WTC11 (cell line): Measurements from ENCODE around the gene HES6. TPM values are rescaled to one million over a fixed set of nuclear protein-coding genes. Genes with fewer than 3 reads are reported as not detected.

Experiments used
- ATAC-seq: fragments of 200-7000 bp; cut with Tn5 transposase; 2 replicates; pipeline ENCODE4 v1.10.0; 2021; ENCODE audit warnings: mild to moderate bottlenecking, moderate library complexity
- CTCF ChIA-PET: fragments of 300-600 bp; sonication (Branson Sonifier 250); formaldehyde crosslinking; loops from one replicate; lab custom pipeline; 2021; ENCODE audit warnings: antibody characterized with exemption; lab: Charles Lee
- POLR2A ChIA-PET: fragments of 350-600 bp; sonication (Branson Sonifier 250); formaldehyde crosslinking; loops from one replicate; lab custom pipeline; 2021; ENCODE audit warnings: antibody characterized with exemption; lab: Charles Lee
- DNase-seq: peaks from one replicate; pipeline ENCODE4 v3.0.0; 2021; ENCODE audit warnings: low spot score
- H3K27ac Mint-ChIP-seq: 2 replicates; pipeline ENCODE4 v1.8.0; 2021; ENCODE audit warnings: mixed read lengths
- H3K27me3 Mint-ChIP-seq: 2 replicates; pipeline ENCODE4 v1.8.0; 2021; ENCODE audit warnings: low read depth, mild to moderate bottlenecking, moderate library complexity, mixed read lengths
- H3K36me3 Mint-ChIP-seq: 2 replicates; pipeline ENCODE4 v1.8.0; 2021; ENCODE audit warnings: mixed read lengths
- H3K4me1 Mint-ChIP-seq: 2 replicates; pipeline ENCODE4 v1.8.0; 2022; ENCODE audit warnings: mixed read lengths
- H3K4me3 Mint-ChIP-seq: 2 replicates; pipeline ENCODE4 v1.8.0; 2021; ENCODE audit warnings: mild to moderate bottlenecking, moderate library complexity, mixed read lengths
- H3K9me3 Mint-ChIP-seq: 2 replicates; pipeline ENCODE4 v1.8.0; 2021; ENCODE audit warnings: mixed read lengths
- CREB1 ChIP-seq: sonication (generic); formaldehyde crosslinking; IDR thresholded peaks from 2 replicates; pipeline ENCODE4 v1.8.0; 2023; ENCODE audit warnings: mild to moderate bottlenecking, missing genetic modification reagents
- ESRRA ChIP-seq: sonication (generic); formaldehyde crosslinking; IDR thresholded peaks from 2 replicates; pipeline ENCODE4 v1.8.1; 2022; ENCODE audit warnings: mild to moderate bottlenecking, missing genetic modification reagents, borderline replicate concordance
- FOXK1 ChIP-seq: sonication (generic); formaldehyde crosslinking; IDR thresholded peaks from 2 replicates; pipeline ENCODE4 v1.8.0; 2022; ENCODE audit warnings: mild to moderate bottlenecking, moderate library complexity, missing genetic modification reagents
- GTF2I ChIP-seq: fragments of 250-450 bp; sonication (Bioruptor Pico); conservative IDR thresholded peaks from 2 replicates; pipeline ENCODE4 v1.4.0; 2021; ENCODE audit warnings: mild to moderate bottlenecking
- HMGA2 ChIP-seq: fragments of 250-450 bp; sonication (Bioruptor Pico); IDR thresholded peaks from 2 replicates; pipeline ENCODE4 v1.4.0; 2021; ENCODE audit warnings: mild to moderate bottlenecking, moderate library complexity
- JUN ChIP-seq: sonication (generic); formaldehyde crosslinking; IDR thresholded peaks from 2 replicates; pipeline ENCODE4 v1.8.0; 2023; ENCODE audit warnings: mild to moderate bottlenecking, missing genetic modification reagents
- NFATC4 ChIP-seq: fragments of 250-450 bp; sonication (Bioruptor Pico); IDR thresholded peaks from 2 replicates; pipeline ENCODE4 v1.9.0; 2021; ENCODE audit warnings: mild to moderate bottlenecking
- NFYB ChIP-seq: sonication (generic); formaldehyde crosslinking; conservative IDR thresholded peaks from 2 replicates; pipeline ENCODE4 v1.8.0; 2022; ENCODE audit warnings: low read depth, missing genetic modification reagents
- TEAD1 ChIP-seq: sonication (generic); formaldehyde crosslinking; IDR thresholded peaks from 2 replicates; pipeline ENCODE4 v1.8.0; 2022; ENCODE audit warnings: mild to moderate bottlenecking, missing genetic modification reagents
- ZNF219 ChIP-seq: sonication (generic); formaldehyde crosslinking; IDR thresholded peaks from 2 replicates; pipeline ENCODE4 v1.8.0; 2023; ENCODE audit warnings: missing genetic modification reagents, mild to moderate bottlenecking, borderline replicate concordance
- ZNF232 ChIP-seq: sonication (generic); formaldehyde crosslinking; IDR thresholded peaks from 2 replicates; pipeline ENCODE4 v1.8.0; 2022; ENCODE audit warnings: mild to moderate bottlenecking, missing genetic modification reagents
- ZNF263 ChIP-seq: sonication (generic); formaldehyde crosslinking; IDR thresholded peaks from 2 replicates; pipeline ENCODE4 v1.8.1; 2022; ENCODE audit warnings: low read depth, mild to moderate bottlenecking, moderate library complexity, missing genetic modification reagents
- ZNF317 ChIP-seq: sonication (generic); formaldehyde crosslinking; IDR thresholded peaks from 2 replicates; pipeline ENCODE4 v1.8.1; 2023; ENCODE audit warnings: low read depth, mild to moderate bottlenecking, moderate library complexity, missing genetic modification reagents, borderline replicate concordance
- ZNF416 ChIP-seq: fragments of 250-450 bp; sonication (Bioruptor Pico); IDR thresholded peaks from 2 replicates; pipeline ENCODE4 v1.9.0; 2021; ENCODE audit warnings: mild to moderate bottlenecking, inconsistent platforms
- total RNA-seq: library from RNA; stranded (reverse); gene quantifications from 3 replicates; pipeline ENCODE4 v1.2.3, GENCODE V29; 2021
- TF ChIP-seq, protein P1 (sequence below): sonication (generic); formaldehyde crosslinking; IDR thresholded peaks from 2 replicates; pipeline ENCODE4 v1.8.1; 2023; ENCODE audit warnings: mild to moderate bottlenecking, missing genetic modification reagents, moderate library complexity
- TF ChIP-seq, protein P2 (sequence below): fragments of 250-450 bp; sonication (Bioruptor Pico); IDR thresholded peaks from 2 replicates; pipeline ENCODE4 v1.9.0; 2021; ENCODE audit warnings: mild to moderate bottlenecking, borderline replicate concordance
- TF ChIP-seq, protein P3 (sequence below): fragments of 250-450 bp; sonication (Bioruptor Pico); IDR thresholded peaks from 2 replicates; pipeline ENCODE4 v1.9.0; 2021; ENCODE audit warnings: mild to moderate bottlenecking
- TF ChIP-seq, protein P4 (sequence below): sonication (generic); formaldehyde crosslinking; IDR thresholded peaks from 2 replicates; pipeline ENCODE4 v1.8.0; 2023; ENCODE audit warnings: missing genetic modification reagents
- TF ChIP-seq, protein P5 (sequence below): sonication (generic); formaldehyde crosslinking; IDR thresholded peaks from 2 replicates; pipeline ENCODE4 v1.8.1; 2023; ENCODE audit warnings: mild to moderate bottlenecking, moderate library complexity, missing genetic modification reagents
- TF ChIP-seq, protein P6 (sequence below): sonication (generic); formaldehyde crosslinking; IDR thresholded peaks from 2 replicates; pipeline ENCODE4 v1.8.1; 2022; ENCODE audit warnings: low read depth, missing genetic modification reagents, borderline replicate concordance
- TF ChIP-seq, protein P7 (sequence below): sonication (generic); formaldehyde crosslinking; IDR thresholded peaks from 2 replicates; pipeline ENCODE4 v1.8.0; 2022; ENCODE audit warnings: mild to moderate bottlenecking, missing genetic modification reagents
- TF ChIP-seq, protein P8 (sequence below): sonication (generic); formaldehyde crosslinking; IDR thresholded peaks from 2 replicates; pipeline ENCODE4 v1.8.1; 2023; ENCODE audit warnings: mild to moderate bottlenecking, missing genetic modification reagents

Gene HES6
- total RNA-seq, 1 experiment from 2014 or later = 52.1 TPM

DNA sequence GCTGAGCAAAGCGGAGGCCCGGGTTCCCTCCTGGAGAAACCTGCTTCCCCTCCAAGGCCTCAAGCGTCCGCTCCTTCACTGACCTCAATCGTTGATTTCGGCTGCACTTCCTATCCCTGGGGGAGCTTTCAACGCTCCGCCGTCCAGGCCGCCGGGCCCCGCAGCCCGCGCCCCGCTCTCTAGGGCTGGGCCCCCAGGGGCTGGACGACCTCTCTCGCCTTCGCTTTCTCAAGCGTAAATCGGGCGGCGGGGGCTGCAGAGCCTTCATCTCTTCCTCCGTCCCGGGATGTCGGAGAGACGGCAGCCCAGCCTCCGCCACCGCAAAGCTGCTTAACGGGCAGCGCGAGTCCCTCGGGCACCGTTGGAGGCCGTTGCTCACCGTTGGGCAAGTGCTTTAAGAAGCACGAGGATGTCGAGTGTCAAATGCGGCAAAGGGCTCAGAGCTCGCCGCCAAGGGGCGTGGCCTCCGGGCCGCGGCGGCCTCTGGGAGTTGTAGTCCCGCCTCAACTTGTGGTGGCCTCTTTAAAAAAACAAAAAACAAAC, 8.5 kb downstream of the HES6 start:
- ATAC-seq (peak; percentile 62), DNase-seq (peak; percentile 84)
- ChIA-PET CTCF (interaction anchor here (1.7 kb wide), 1 partner anchor 32 kb away, joined by 9 read pairs; no protein-coding TSS in a partner anchor), POLR2A (interaction anchor here (0.5 to 1.0 kb wide), 2 partner anchors 8 to 9 kb away, joined by 3 to 6 read pairs; no protein-coding TSS in a partner anchor)
- peaks cover 74% of the 10 kb centered on the region for H3K27me3 Mint-ChIP-seq
- no peaks in the 10 kb centered on the region for H3K36me3 Mint-ChIP-seq
- H3K4me3 Mint-ChIP-seq = peak overlapping the region; percentile 84
- peaks cover 9% of the 10 kb centered on the region for H3K9me3 Mint-ChIP-seq
- no peak overlapping the region for H3K27ac Mint-ChIP-seq
- H3K4me1 Mint-ChIP-seq = peaks cover 14% of the 10 kb centered on the region
- TF ChIP-seq, protein P1, sequence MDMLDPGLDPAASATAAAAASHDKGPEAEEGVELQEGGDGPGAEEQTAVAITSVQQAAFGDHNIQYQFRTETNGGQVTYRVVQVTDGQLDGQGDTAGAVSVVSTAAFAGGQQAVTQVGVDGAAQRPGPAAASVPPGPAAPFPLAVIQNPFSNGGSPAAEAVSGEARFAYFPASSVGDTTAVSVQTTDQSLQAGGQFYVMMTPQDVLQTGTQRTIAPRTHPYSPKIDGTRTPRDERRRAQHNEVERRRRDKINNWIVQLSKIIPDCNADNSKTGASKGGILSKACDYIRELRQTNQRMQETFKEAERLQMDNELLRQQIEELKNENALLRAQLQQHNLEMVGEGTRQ (CRISPR knock-in tag) = no peak
- TF ChIP-seq NFATC4 (CRISPR knock-in tag) = no peak
- TF ChIP-seq, protein P2, sequence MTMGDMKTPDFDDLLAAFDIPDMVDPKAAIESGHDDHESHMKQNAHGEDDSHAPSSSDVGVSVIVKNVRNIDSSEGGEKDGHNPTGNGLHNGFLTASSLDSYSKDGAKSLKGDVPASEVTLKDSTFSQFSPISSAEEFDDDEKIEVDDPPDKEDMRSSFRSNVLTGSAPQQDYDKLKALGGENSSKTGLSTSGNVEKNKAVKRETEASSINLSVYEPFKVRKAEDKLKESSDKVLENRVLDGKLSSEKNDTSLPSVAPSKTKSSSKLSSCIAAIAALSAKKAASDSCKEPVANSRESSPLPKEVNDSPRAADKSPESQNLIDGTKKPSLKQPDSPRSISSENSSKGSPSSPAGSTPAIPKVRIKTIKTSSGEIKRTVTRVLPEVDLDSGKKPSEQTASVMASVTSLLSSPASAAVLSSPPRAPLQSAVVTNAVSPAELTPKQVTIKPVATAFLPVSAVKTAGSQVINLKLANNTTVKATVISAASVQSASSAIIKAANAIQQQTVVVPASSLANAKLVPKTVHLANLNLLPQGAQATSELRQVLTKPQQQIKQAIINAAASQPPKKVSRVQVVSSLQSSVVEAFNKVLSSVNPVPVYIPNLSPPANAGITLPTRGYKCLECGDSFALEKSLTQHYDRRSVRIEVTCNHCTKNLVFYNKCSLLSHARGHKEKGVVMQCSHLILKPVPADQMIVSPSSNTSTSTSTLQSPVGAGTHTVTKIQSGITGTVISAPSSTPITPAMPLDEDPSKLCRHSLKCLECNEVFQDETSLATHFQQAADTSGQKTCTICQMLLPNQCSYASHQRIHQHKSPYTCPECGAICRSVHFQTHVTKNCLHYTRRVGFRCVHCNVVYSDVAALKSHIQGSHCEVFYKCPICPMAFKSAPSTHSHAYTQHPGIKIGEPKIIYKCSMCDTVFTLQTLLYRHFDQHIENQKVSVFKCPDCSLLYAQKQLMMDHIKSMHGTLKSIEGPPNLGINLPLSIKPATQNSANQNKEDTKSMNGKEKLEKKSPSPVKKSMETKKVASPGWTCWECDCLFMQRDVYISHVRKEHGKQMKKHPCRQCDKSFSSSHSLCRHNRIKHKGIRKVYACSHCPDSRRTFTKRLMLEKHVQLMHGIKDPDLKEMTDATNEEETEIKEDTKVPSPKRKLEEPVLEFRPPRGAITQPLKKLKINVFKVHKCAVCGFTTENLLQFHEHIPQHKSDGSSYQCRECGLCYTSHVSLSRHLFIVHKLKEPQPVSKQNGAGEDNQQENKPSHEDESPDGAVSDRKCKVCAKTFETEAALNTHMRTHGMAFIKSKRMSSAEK (CRISPR knock-in tag) = no peak
- TF ChIP-seq ESRRA (CRISPR knock-in tag) = no peak
- TF ChIP-seq GTF2I (CRISPR knock-in tag) = no peak
- TF ChIP-seq ZNF263 (CRISPR knock-in tag) = no peak
- no peak for TF ChIP-seq ZNF416 (CRISPR knock-in tag)
- TF ChIP-seq HMGA2 (CRISPR knock-in tag) = no peak
- TF ChIP-seq, protein P3, sequence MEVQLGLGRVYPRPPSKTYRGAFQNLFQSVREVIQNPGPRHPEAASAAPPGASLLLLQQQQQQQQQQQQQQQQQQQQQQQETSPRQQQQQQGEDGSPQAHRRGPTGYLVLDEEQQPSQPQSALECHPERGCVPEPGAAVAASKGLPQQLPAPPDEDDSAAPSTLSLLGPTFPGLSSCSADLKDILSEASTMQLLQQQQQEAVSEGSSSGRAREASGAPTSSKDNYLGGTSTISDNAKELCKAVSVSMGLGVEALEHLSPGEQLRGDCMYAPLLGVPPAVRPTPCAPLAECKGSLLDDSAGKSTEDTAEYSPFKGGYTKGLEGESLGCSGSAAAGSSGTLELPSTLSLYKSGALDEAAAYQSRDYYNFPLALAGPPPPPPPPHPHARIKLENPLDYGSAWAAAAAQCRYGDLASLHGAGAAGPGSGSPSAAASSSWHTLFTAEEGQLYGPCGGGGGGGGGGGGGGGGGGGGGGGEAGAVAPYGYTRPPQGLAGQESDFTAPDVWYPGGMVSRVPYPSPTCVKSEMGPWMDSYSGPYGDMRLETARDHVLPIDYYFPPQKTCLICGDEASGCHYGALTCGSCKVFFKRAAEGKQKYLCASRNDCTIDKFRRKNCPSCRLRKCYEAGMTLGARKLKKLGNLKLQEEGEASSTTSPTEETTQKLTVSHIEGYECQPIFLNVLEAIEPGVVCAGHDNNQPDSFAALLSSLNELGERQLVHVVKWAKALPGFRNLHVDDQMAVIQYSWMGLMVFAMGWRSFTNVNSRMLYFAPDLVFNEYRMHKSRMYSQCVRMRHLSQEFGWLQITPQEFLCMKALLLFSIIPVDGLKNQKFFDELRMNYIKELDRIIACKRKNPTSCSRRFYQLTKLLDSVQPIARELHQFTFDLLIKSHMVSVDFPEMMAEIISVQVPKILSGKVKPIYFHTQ (CRISPR knock-in tag) = no peak
- no peak for TF ChIP-seq ZNF317 (CRISPR knock-in tag)
- TF ChIP-seq, protein P4, sequence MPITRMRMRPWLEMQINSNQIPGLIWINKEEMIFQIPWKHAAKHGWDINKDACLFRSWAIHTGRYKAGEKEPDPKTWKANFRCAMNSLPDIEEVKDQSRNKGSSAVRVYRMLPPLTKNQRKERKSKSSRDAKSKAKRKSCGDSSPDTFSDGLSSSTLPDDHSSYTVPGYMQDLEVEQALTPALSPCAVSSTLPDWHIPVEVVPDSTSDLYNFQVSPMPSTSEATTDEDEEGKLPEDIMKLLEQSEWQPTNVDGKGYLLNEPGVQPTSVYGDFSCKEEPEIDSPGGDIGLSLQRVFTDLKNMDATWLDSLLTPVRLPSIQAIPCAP (CRISPR knock-in tag) = 0 out of 2 replicates have a peak, but pooled peaks have one; percentile 65
- TF ChIP-seq, protein P5, sequence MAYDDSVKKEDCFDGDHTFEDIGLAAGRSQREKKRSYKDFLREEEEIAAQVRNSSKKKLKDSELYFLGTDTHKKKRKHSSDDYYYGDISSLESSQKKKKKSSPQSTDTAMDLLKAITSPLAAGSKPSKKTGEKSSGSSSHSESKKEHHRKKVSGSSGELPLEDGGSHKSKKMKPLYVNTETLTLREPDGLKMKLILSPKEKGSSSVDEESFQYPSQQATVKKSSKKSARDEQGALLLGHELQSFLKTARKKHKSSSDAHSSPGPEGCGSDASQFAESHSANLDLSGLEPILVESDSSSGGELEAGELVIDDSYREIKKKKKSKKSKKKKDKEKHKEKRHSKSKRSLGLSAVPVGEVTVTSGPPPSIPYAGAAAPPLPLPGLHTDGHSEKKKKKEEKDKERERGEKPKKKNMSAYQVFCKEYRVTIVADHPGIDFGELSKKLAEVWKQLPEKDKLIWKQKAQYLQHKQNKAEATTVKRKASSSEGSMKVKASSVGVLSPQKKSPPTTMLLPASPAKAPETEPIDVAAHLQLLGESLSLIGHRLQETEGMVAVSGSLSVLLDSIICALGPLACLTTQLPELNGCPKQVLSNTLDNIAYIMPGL (CRISPR knock-in tag) = 0 out of 2 replicates have a peak, but pooled peaks have one; percentile 35
- no peak for TF ChIP-seq ZNF219
- TF ChIP-seq JUN (CRISPR knock-in tag) = no peak
- TF ChIP-seq, protein P6, sequence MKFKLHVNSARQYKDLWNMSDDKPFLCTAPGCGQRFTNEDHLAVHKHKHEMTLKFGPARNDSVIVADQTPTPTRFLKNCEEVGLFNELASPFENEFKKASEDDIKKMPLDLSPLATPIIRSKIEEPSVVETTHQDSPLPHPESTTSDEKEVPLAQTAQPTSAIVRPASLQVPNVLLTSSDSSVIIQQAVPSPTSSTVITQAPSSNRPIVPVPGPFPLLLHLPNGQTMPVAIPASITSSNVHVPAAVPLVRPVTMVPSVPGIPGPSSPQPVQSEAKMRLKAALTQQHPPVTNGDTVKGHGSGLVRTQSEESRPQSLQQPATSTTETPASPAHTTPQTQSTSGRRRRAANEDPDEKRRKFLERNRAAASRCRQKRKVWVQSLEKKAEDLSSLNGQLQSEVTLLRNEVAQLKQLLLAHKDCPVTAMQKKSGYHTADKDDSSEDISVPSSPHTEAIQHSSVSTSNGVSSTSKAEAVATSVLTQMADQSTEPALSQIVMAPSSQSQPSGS = no peak
- TF ChIP-seq, protein P7, sequence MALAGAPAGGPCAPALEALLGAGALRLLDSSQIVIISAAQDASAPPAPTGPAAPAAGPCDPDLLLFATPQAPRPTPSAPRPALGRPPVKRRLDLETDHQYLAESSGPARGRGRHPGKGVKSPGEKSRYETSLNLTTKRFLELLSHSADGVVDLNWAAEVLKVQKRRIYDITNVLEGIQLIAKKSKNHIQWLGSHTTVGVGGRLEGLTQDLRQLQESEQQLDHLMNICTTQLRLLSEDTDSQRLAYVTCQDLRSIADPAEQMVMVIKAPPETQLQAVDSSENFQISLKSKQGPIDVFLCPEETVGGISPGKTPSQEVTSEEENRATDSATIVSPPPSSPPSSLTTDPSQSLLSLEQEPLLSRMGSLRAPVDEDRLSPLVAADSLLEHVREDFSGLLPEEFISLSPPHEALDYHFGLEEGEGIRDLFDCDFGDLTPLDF = no peak
- TF ChIP-seq FOXK1 (CRISPR knock-in tag) = peak; percentile 69; the same call in 1 of the 2 replicates
- TF ChIP-seq ZNF232 (CRISPR knock-in tag) = peak; percentile 69; the same call in 1 of the 2 replicates
- peak; percentile 81; the same call in 1 of the 2 replicates for TF ChIP-seq TEAD1
- peak; percentile 62; the same call in 1 of the 2 replicates for TF ChIP-seq CREB1
- TF ChIP-seq, protein P8, sequence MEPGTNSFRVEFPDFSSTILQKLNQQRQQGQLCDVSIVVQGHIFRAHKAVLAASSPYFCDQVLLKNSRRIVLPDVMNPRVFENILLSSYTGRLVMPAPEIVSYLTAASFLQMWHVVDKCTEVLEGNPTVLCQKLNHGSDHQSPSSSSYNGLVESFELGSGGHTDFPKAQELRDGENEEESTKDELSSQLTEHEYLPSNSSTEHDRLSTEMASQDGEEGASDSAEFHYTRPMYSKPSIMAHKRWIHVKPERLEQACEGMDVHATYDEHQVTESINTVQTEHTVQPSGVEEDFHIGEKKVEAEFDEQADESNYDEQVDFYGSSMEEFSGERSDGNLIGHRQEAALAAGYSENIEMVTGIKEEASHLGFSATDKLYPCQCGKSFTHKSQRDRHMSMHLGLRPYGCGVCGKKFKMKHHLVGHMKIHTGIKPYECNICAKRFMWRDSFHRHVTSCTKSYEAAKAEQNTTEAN (CRISPR knock-in tag) = no peak
- no peak for TF ChIP-seq NFYB
